Fibroblast of lung (primary cell): ENCODE results near the gene VPS41. TPM values are rescaled to one million over a fixed set of nuclear protein-coding genes. Genes with fewer than 3 reads are reported as not detected.

ENCODE experiments used
- DNase-seq, 2 donors: peaks; one replicate each; pipeline versions ENCODE4 v3.0.0 to v3.0.0-alpha.2; 2010; ENCODE audit warnings: low read depth in 2 of 2
- H2AFZ ChIP-seq: 2 replicates; pipeline ENCODE4 v1.5.1; 2012; ENCODE audit warnings: low read length, control low read depth, inconsistent platforms
- H3K27ac ChIP-seq: 2 replicates; pipeline ENCODE4 v1.5.1; 2011; ENCODE audit warnings: low read length, control low read depth; ENCODE audit not compliant: insufficient read depth
- H3K27me3 ChIP-seq: 2 replicates; pipeline ENCODE4 v1.5.1; 2011; ENCODE audit warnings: mild to moderate bottlenecking, low read length; ENCODE audit not compliant: control insufficient read depth, insufficient read depth
- H3K36me3 ChIP-seq: 2 replicates; pipeline ENCODE4 v1.5.1; 2011; ENCODE audit warnings: low read length; ENCODE audit not compliant: control insufficient read depth, insufficient read depth
- H3K4me1 ChIP-seq: 2 replicates; pipeline ENCODE4 v1.5.1; 2011; ENCODE audit warnings: low read length; ENCODE audit not compliant: control insufficient read depth, insufficient read depth; ENCODE audit errors: extremely low read depth
- H3K4me2 ChIP-seq: 2 replicates; pipeline ENCODE4 v1.5.1; 2011; ENCODE audit warnings: low read length, control low read depth; ENCODE audit not compliant: insufficient read depth; ENCODE audit errors: extremely low read depth
- H3K4me3 ChIP-seq, 4 experiments: fragments of 200-600 bp in 1 of 4; sonication (generic) in 1 of 4; replicated peaks in 1 of 4; 2 replicates each; pipeline ENCODE4 v1.5.1; 2011 to 2016; ENCODE audit warnings: low read length in 4 of 4, low read depth in 3 of 4, mild to moderate bottlenecking in 3 of 4, control low read depth in 2 of 4, inconsistent platforms in 1 of 4, mixed read lengths in 1 of 4; ENCODE audit not compliant: insufficient read depth in 1 of 4; ENCODE audit errors: control extremely low read depth in 1 of 4
- H3K79me2 ChIP-seq: 2 replicates; pipeline ENCODE4 v1.5.1; 2012; ENCODE audit warnings: mild to moderate bottlenecking, low read length, inconsistent platforms; ENCODE audit not compliant: control insufficient read depth, insufficient read depth
- H3K9ac ChIP-seq: 2 replicates; pipeline ENCODE4 v1.5.1; 2011; ENCODE audit warnings: mild to moderate bottlenecking, low read length, control low read depth; ENCODE audit not compliant: insufficient read depth
- H3K9me3 ChIP-seq: 2 replicates; pipeline ENCODE4 v1.5.1; 2012; ENCODE audit warnings: low read depth, low read length; ENCODE audit not compliant: control insufficient read depth, insufficient read depth
- H4K20me1 ChIP-seq: 2 replicates; pipeline ENCODE4 v1.5.1; 2011; ENCODE audit warnings: low read length; ENCODE audit not compliant: control insufficient read depth, insufficient read depth; ENCODE audit errors: extremely low read depth
- EZH2 ChIP-seq: IDR thresholded peaks from 2 replicates; pipeline ENCODE4 v1.5.1; 2012; ENCODE audit warnings: low read length, control low read depth, mild to moderate bottlenecking; ENCODE audit errors: missing control alignments
- polyA plus RNA-seq, 2 donors: library from polyadenylated mRNA; depleted of rRNA in 1 of 2; stranded (reverse) in 1 of 2; unstranded in 1 of 2; fragments of >200 nt; gene quantifications; 2 replicates each; pipeline ENCODE4 v1.2.1, GENCODE V29; 2011 to 2012; ENCODE audit warnings: missing spikeins in 1 of 2
- total RNA-seq: library from RNA; depleted of rRNA; stranded (reverse); fragments of >200 nt; gene quantifications from 2 replicates; pipeline ENCODE4 v1.2.1, GENCODE V29; 2014
- TF ChIP-seq, protein P1 (sequence below), 2 donors: IDR thresholded peaks in 1 of 2; conservative IDR thresholded peaks in 1 of 2; 1 replicate in 1 of 2; 2 replicates in 1 of 2; pipeline ENCODE4 v1.5.1; 2011 to 2012; ENCODE audit warnings: low read length in 2 of 2, control low read depth in 1 of 2, inconsistent platforms in 1 of 2, low read depth in 1 of 2, mild to moderate bottlenecking in 1 of 2

Gene VPS41
- total and polyA plus RNA-seq, 2 donors (not counting 1 experiment from before 2014, with no cell fraction given) = 55.5 to 66.7 TPM

DNA sequence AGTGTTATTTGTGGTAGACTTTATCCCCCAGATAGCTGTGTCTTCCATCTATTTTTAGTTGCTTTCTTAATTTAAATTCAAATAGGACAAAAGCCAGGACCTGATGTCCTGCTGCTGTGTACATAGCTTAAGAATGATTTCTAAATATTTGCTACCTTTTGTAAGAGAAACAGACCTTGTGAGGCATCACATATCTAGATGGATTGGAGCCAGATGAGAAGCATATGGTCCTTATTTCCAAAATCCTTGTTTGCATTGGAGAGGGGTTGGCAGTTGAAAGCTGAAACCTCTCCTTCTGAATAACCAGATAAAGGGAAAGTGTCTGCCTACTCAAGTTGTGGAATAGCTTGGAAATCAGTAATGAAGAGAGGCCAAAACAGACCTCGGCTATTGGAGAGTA lies 227.1 kb downstream of the VPS41 start:
- Histone ChIP-seq H3K27ac (no peak overlapping the region), H3K79me2 (no peaks in the 10 kb centered on the region), H3K4me3 (no peak overlapping the region), H2AFZ (no peak overlapping the region), H3K9me3 (no peaks in the 10 kb centered on the region), H3K4me2 (peak overlapping the region; percentile 30), H3K4me1 (no peaks in the 10 kb centered on the region), H3K36me3 (no peaks in the 10 kb centered on the region), H3K27me3 (no peaks in the 10 kb centered on the region), H4K20me1 (no peaks in the 10 kb centered on the region), H3K9ac (no peak overlapping the region)
- TF ChIP-seq, protein P1, sequence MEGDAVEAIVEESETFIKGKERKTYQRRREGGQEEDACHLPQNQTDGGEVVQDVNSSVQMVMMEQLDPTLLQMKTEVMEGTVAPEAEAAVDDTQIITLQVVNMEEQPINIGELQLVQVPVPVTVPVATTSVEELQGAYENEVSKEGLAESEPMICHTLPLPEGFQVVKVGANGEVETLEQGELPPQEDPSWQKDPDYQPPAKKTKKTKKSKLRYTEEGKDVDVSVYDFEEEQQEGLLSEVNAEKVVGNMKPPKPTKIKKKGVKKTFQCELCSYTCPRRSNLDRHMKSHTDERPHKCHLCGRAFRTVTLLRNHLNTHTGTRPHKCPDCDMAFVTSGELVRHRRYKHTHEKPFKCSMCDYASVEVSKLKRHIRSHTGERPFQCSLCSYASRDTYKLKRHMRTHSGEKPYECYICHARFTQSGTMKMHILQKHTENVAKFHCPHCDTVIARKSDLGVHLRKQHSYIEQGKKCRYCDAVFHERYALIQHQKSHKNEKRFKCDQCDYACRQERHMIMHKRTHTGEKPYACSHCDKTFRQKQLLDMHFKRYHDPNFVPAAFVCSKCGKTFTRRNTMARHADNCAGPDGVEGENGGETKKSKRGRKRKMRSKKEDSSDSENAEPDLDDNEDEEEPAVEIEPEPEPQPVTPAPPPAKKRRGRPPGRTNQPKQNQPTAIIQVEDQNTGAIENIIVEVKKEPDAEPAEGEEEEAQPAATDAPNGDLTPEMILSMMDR (conservative IDR thresholded peaks at IDR 0.05 in 1 of 2, IDR thresholded peaks at IDR 0.05 in 1 of 2; ENCODE audit: low read depth in 1 of 2, low read length in 2 of 2) = no peak
- TF ChIP-seq EZH2 = no peak
- DNase-seq = peak in 1 of 2 donors; percentile 30

- Histone ChIP-seq H4K20me1 (no peaks in the 10 kb centered on the region), H3K4me1 (no peaks in the 10 kb centered on the region)
- peak in 1 of 2 donors; percentile 44 for DNase-seq
Measured at GRCh38 chr7:38679419-38679818, 229.6 kb downstream of the VPS41 start.

GRCh38 chr7:38678698-38679054 lies 230.3 kb downstream of the VPS41 start:
- H4K20me1 ChIP-seq = no peaks in the 10 kb centered on the region
- no peak for TF ChIP-seq EZH2
- TF ChIP-seq, protein P1 (conservative IDR thresholded peaks at IDR 0.05 in 1 of 2, IDR thresholded peaks at IDR 0.05 in 1 of 2; ENCODE audit: low read depth in 1 of 2, low read length in 2 of 2) = no peak
- no peak overlapping the region for H3K9ac ChIP-seq
- H3K36me3 ChIP-seq = no peaks in the 10 kb centered on the region
- no peak overlapping the region for H3K27ac ChIP-seq
- no peaks in the 10 kb centered on the region for H3K4me1 ChIP-seq
- H3K4me2 ChIP-seq = no peak overlapping the region
- H3K4me3 ChIP-seq = no peak overlapping the region
- no peak overlapping the region for H2AFZ ChIP-seq
- H3K27me3 ChIP-seq = no peaks in the 10 kb centered on the region
- no peaks in the 10 kb centered on the region for H3K9me3 ChIP-seq
- no peak for DNase-seq
- H3K79me2 ChIP-seq = no peaks in the 10 kb centered on the region

More at GRCh38 chr7:38679419-38679818, 229.6 kb downstream of the VPS41 start:
- TF ChIP-seq, protein P1 (conservative IDR thresholded peaks at IDR 0.05 in 1 of 2, IDR thresholded peaks at IDR 0.05 in 1 of 2; ENCODE audit: low read depth in 1 of 2, low read length in 2 of 2) = no peak
- no peak for TF ChIP-seq EZH2
- Histone ChIP-seq H3K27me3 (no peaks in the 10 kb centered on the region), H3K4me2 (no peak overlapping the region), H3K4me3 (no peak overlapping the region), H3K27ac (no peak overlapping the region), H3K36me3 (no peaks in the 10 kb centered on the region), H3K9me3 (no peaks in the 10 kb centered on the region), H3K9ac (no peak overlapping the region), H2AFZ (no peak overlapping the region), H3K79me2 (no peaks in the 10 kb centered on the region)
